GM10266 (cell line): ENCODE data around the gene TCHP.

ENCODE experiments used
- DNase-seq: peaks from one replicate; pipeline ENCODE4 v3.0.0; 2012; ENCODE audit errors: extremely low spot score
- TF ChIP-seq, protein P1 (sequence below): IDR thresholded peaks from 2 replicates; pipeline ENCODE4 v1.5.1; 2012; ENCODE audit warnings: mild to moderate bottlenecking, low read depth; ENCODE audit not compliant: control insufficient read depth, insufficient read depth; ENCODE audit errors: missing control alignments

TCHP gene

DNA sequence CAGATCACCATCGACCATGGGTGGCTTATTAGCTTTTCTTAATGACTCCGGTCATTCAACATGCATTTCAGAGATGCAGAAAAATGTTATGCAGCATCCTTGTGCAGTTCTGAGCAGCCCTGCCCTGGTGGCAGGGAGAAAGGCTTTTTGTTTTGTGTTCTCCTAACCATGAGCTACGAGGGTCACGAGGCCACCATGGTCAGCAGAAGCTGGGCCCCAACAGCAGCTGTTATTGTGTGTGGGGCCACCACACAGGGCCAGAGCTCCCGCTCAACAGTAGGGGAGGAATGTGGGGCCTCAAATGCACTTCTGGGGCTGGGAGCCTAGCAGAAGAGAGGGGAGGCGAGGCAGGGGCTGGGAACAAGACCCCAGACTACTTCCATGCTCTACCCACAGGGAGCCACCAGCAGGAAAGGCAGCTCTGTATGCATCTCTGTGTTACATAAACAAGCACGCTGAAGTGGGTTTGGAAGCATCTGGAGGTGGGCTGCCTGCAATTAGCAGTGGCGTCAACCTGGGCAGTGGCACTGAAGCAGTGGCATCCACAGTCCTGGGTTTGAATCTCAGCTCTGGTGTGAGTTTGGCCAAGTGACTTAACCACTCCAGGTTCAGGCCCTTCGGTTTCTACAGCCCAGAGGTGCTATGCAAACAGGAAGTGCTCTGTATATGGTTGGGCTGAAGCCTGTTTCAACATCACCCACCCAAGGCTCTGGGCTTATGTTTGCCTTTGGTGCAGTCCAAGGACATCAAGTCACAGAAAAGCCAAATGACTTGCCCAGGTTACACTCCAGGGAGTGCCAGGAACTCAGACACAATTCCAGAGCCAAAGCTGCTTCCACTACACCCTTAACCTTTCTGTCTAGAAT lies 36.0 kb upstream of the TCHP start:
- DNase-seq: no peak
- TF ChIP-seq, protein P1, sequence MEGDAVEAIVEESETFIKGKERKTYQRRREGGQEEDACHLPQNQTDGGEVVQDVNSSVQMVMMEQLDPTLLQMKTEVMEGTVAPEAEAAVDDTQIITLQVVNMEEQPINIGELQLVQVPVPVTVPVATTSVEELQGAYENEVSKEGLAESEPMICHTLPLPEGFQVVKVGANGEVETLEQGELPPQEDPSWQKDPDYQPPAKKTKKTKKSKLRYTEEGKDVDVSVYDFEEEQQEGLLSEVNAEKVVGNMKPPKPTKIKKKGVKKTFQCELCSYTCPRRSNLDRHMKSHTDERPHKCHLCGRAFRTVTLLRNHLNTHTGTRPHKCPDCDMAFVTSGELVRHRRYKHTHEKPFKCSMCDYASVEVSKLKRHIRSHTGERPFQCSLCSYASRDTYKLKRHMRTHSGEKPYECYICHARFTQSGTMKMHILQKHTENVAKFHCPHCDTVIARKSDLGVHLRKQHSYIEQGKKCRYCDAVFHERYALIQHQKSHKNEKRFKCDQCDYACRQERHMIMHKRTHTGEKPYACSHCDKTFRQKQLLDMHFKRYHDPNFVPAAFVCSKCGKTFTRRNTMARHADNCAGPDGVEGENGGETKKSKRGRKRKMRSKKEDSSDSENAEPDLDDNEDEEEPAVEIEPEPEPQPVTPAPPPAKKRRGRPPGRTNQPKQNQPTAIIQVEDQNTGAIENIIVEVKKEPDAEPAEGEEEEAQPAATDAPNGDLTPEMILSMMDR: no peak

- no peak for DNase-seq
- TF ChIP-seq, protein P1: no peak
Observed at GRCh38 chr12:109864916-109865315, 35.2 kb upstream of the TCHP start.

DNA sequence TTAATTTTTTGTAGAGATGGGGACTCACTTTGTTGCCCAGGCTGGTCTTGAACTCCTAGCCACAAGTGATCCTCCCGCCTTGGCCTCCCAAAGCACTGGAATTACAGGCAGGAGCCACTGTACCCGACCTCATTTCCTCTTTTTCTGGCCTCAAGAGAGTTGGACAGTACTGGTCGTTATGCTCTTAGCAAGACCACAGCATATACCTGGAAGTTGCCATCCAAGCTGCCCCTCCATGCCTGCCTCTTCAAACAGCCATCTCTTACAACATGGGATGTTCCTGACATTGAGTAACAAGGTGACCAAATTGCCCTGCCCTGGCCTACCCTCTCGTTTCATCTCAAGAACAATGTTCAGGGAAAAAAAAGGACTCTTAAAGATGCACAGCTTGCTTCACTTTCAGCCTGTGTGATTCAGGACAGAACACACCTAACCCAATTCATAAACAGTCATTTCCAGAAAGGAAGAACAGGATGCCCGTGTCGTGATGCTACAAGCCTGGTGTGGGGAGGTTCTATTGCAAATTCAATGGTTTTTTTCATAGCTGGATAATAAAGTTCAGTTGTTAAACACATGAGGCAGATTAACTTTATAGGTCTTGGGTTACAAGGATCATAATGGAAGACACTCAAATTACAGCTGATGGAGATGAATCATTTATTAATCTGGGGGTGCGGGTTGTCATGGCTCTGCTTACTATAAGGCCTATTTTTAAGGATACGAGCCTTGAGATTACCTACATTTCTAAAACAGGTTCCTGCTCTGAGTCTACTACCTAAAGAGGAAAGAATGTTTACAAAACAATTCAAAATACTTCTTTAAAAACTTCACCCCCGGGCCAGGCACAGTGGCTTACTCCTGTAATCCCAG lies 31.7 kb upstream of the TCHP start:
- DNase-seq: no peak

DNA sequence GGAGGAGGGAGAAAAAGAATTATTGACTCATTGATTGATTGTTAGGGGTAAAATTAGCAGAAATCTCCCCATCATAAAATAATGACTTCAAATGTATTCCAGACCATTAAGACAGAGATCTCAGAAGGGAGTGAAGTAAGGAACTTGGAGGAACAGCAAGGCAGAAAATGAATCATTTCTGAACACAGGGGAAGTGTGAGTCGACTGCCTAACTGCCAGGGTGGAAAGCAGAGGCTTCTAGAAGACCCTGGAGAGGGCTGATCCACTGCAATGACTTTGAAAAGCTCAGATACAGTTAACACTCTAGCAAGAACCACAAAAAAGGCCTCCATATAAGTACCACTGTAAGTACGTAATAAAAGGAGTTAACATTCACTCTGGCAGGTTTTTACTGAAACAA lies 29.4 kb upstream of the TCHP start:
- TF ChIP-seq, protein P1: no peak
- DNase-seq: no peak

More for the DNA sequence above, 31.7 kb upstream of the TCHP start:
- TF ChIP-seq, protein P1: no peak

GRCh38 chr12:109871668-109872314 lies 28.3 kb upstream of the TCHP start:
- DNase-seq: no peak
- TF ChIP-seq, protein P1: no peak

GRCh38 chr12:109873653-109874052 lies 26.4 kb upstream of the TCHP start:
- DNase-seq: no peak
- TF ChIP-seq, protein P1: no peak
